D721Med (cell line): Measurements from ENCODE around the gene SHROOM2.

Experiments
- DNase-seq: peaks from one replicate; pipeline ENCODE4 v3.0.0; 2011; ENCODE audit warnings: low spot score; ENCODE audit not compliant: insufficient read length
- FAIRE-seq: peaks from 2 replicates; lab custom pipeline; 2011; peaks lifted over from hg19 to GRCh38; lab: Jason Lieb, UNC
- TF ChIP-seq, protein P1 (sequence below): IDR thresholded peaks from 2 replicates; pipeline ENCODE4 v1.5.1; 2012; ENCODE audit warnings: mild to moderate bottlenecking, control low read depth; ENCODE audit not compliant: insufficient read depth; ENCODE audit errors: missing control alignments

SHROOM2 gene

GRCh38 chrX:9957743-9958142 lies 171.5 kb downstream of the SHROOM2 start:
- FAIRE-seq (no peak), DNase-seq (no peak)
- TF ChIP-seq, protein P1, sequence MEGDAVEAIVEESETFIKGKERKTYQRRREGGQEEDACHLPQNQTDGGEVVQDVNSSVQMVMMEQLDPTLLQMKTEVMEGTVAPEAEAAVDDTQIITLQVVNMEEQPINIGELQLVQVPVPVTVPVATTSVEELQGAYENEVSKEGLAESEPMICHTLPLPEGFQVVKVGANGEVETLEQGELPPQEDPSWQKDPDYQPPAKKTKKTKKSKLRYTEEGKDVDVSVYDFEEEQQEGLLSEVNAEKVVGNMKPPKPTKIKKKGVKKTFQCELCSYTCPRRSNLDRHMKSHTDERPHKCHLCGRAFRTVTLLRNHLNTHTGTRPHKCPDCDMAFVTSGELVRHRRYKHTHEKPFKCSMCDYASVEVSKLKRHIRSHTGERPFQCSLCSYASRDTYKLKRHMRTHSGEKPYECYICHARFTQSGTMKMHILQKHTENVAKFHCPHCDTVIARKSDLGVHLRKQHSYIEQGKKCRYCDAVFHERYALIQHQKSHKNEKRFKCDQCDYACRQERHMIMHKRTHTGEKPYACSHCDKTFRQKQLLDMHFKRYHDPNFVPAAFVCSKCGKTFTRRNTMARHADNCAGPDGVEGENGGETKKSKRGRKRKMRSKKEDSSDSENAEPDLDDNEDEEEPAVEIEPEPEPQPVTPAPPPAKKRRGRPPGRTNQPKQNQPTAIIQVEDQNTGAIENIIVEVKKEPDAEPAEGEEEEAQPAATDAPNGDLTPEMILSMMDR: no peak

DNA sequence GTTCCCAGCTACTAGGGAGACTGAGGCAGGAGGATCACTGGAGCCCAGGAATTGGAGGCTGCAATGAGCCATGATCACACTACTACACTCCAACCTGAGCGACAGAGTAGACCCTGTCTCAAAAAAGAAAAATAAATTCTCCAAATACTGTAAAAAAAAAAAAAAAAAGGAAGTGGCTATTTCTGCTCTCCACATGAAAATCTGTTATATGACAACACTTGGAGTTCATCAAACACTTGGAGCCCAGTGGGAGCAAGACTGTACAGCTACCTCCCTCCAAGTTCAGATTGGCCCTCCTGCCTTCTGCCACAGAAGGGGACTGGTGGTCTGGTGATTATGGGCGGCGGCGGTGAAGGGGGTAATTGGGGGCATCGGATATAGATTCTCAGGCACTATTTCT lies 172.0 kb downstream of the SHROOM2 start:
- TF ChIP-seq, protein P1: no peak
- no peak for DNase-seq
- no peak for FAIRE-seq

GRCh38 chrX:9961750-9962149 lies 175.5 kb downstream of the SHROOM2 start:
- no peak for DNase-seq
- TF ChIP-seq, protein P1: no peak
- FAIRE-seq: no peak

- DNase-seq (no peak), FAIRE-seq (no peak)
- TF ChIP-seq, protein P1: no peak
These were observed 180.7 kb downstream of the SHROOM2 start, which contains the start of gene CLDN34 for GRCh38 chrX:9966775-9967408. Gene CLDN34, plus strand, starts transcription at chrX:9967358. Its CDS starts 0 bp downstream, at chrX:9967358.

DNA sequence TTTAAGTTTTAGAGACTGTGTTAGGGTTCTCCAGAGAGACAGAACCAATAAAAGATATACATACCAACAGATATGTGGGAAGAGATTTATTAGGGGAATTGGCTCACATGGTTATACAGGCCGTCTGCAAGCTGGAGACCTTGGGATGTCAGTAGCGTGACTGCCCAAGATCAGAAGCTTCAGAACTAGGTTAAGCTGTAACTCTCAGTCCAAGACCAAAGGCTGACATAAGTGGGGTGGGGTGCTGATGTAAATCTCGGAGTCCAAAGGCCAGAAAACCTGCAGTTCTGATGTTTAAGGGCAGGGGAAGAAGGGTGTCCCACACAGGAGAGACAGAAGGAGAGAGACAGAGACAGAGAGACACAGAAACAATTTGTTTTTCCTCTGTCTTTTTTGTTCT lies 191.4 kb downstream of the SHROOM2 start:
- DNase-seq (no peak), FAIRE-seq (no peak)
- TF ChIP-seq, protein P1: no peak

- DNase-seq (no peak), FAIRE-seq (no peak)
- TF ChIP-seq, protein P1: no peak
These were observed 194.2 kb downstream of the SHROOM2 start for GRCh38 chrX:9980401-9980800.

- TF ChIP-seq, protein P1: no peak
- DNase-seq (no peak), FAIRE-seq (no peak)
These were observed 194.7 kb downstream of the SHROOM2 start for GRCh38 chrX:9980927-9981326.
